Kidney (tissue), 14 donors: ENCODE data around the gene MAGI1. TPM values are rescaled to one million over a fixed set of nuclear protein-coding genes. Genes with fewer than 3 reads are reported as not detected.

Experiments
- DNase-seq, 5 donors: peaks; one replicate each; pipeline ENCODE4 v3.0.0-alpha.2; 2013 to 2020
- FAIRE-seq: peaks from 2 replicates; lab custom pipeline; 2012; peaks lifted over from hg19 to GRCh38; lab: Jason Lieb, UNC
- H3K27ac ChIP-seq, 2 donors: one replicate each; pipeline ENCODE4 v1.7.0; 2013; ENCODE audit warnings: low read depth in 2 of 2, low read length in 2 of 2, inconsistent platforms in 1 of 2
- H3K27me3 ChIP-seq: one replicate; pipeline ENCODE4 v1.7.1; 2013; ENCODE audit warnings: low read length, inconsistent platforms; ENCODE audit not compliant: control insufficient read depth, insufficient read depth
- H3K36me3 ChIP-seq, 3 donors: one replicate each; pipeline versions ENCODE4 v1.7.0 to v1.7.1; 2013; ENCODE audit warnings: low read length in 3 of 3, control low read depth in 1 of 3, inconsistent platforms in 1 of 3; ENCODE audit not compliant: insufficient read depth in 3 of 3, control insufficient read depth in 2 of 3
- H3K4me1 ChIP-seq, 3 donors: one replicate each; pipeline versions ENCODE4 v1.7.0 to v1.7.1; 2013; ENCODE audit warnings: low read length in 3 of 3, inconsistent platforms in 1 of 3, low read depth in 1 of 3; ENCODE audit not compliant: control insufficient read depth in 2 of 3, insufficient read depth in 2 of 3
- H3K4me3 ChIP-seq, 3 donors: one replicate each; pipeline versions ENCODE4 v1.7.0 to v1.8.1; 2013; ENCODE audit warnings: low read length in 3 of 3, control low read depth in 1 of 3, inconsistent platforms in 1 of 3
- H3K9ac ChIP-seq, 3 donors: one replicate each; pipeline versions ENCODE4 v1.7.0 to v1.7.1; 2013; ENCODE audit warnings: low read length in 3 of 3, control low read depth in 1 of 3, inconsistent platforms in 1 of 3
- H3K9me3 ChIP-seq, 3 donors: one replicate each; pipeline versions ENCODE4 v1.7.0 to v1.7.1; 2013; ENCODE audit warnings: low read length in 3 of 3, control low read depth in 1 of 3, inconsistent platforms in 1 of 3; ENCODE audit not compliant: control insufficient read depth in 2 of 3, insufficient read depth in 1 of 3
- CTCF ChIP-seq: IDR thresholded peaks from 3 replicates; pipeline ENCODE4 v1.5.1; 2012; ENCODE audit warnings: mild to moderate bottlenecking, moderate library complexity, borderline replicate concordance; ENCODE audit not compliant: insufficient read depth; ENCODE audit errors: extremely low read depth
- intact Hi-C: fragments of 100-400 bp; cut with DNase I; formaldehyde crosslinking; loops from one replicate; pipeline ENCODE4 v1.11.1; 2022
- polyA plus RNA-seq: library from polyadenylated mRNA; stranded (reverse); fragments of 350-450 nt; fragmentation: Illumina TruSeq; extraction: RNeasy Lipid Tissue Mini Kit (QIAGEN cat#74804); gene quantifications from one replicate; pipeline ENCODE4 v1.2.3, GENCODE V29; 2014; ENCODE audit warnings: low read depth, low replicate concordance; ENCODE audit not compliant: insufficient read depth
- total RNA-seq: library from RNA; stranded (reverse); fragmentation: NEBNext Ultra II Directional; extraction: Animal tissue kit (Norgen Biotek cat#: 25700); gene quantifications from one replicate; pipeline ENCODE4 v1.2.1, GENCODE V29; 2021
- donor health status: control.
- donor health status: control.
- donor health status: control.
- donor health status: control.
- donor health status: control.
- donor health status: DM: yes; HTN: yes; CAD: no.
- donor health status: Normal renal cell carcinoma (clear cell type).

Gene MAGI1
- total and polyA plus RNA-seq, 2 donors from 2014 or later: 8.2 to 42.8 TPM

- no peak for TF ChIP-seq CTCF
- H3K4me3 ChIP-seq: no peak overlapping the region
- no peaks in the 10 kb centered on the region for H3K27me3 ChIP-seq
Measured at GRCh38 chr3:65560901-65561300, 477.8 kb downstream of the MAGI1 start.

DNA sequence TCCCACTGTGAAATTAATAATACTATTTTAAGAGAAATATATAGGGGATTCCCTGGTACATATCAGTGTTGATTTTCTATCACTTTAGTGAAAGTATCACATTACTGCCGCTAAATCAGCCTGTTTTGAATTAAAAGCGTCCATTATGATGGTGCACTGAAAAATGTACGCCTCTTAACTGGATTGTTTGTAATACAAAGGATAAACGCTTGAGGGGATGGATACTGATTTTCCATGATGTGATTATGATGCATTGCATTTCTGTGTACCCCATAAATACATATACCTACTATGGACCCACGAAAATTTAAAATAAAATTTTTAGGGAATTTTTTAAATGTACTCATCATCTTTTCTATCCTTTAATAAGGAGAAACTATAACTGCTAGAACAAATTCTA lies 478.6 kb downstream of the MAGI1 start:
- Histone ChIP-seq H3K9me3 (no peaks in the 10 kb centered on the region), H3K27me3 (no peaks in the 10 kb centered on the region), H3K27ac (no peak overlapping the region), H3K4me3 (no peak overlapping the region), H3K9ac (no peak overlapping the region), H3K36me3 (no peaks in the 10 kb centered on the region), H3K4me1 (peaks cover 0 to 4% (median 2%) of the 10 kb centered on the region in 3 donors)
- intact Hi-C loops: no loop called here
- DNase-seq (no peak), FAIRE-seq (no peak)
- TF ChIP-seq CTCF: no peak

More at GRCh38 chr3:65560901-65561300, 477.8 kb downstream of the MAGI1 start:
- H3K27ac ChIP-seq: no peak overlapping the region
- no peaks in the 10 kb centered on the region for H3K36me3 ChIP-seq
- no peaks in the 10 kb centered on the region for H3K9me3 ChIP-seq
- intact Hi-C loops: no loop called here
- H3K9ac ChIP-seq: no peak overlapping the region
- FAIRE-seq (no peak), DNase-seq (no peak)
- H3K4me1 ChIP-seq: peaks cover 0 to 4% (median 2%) of the 10 kb centered on the region in 3 donors

DNA sequence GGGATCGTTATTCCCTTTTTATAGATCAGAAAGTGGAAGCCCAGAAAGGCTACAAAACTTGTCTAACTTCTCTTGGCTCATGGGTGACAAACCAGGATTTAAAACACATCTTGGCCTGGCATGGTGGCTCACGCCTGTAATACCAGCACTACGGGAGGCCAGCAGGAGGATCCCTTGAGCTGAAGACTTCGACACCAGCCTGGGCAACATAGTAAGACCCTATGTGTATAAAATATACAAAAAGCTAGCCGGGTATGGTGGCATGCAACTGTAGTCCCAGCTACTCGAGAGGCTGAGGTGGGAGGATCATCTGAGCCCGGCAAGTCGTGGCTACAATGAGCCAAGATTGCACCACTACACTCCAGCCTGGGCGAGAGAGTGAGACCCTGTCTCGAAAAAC lies 479.1 kb downstream of the MAGI1 start:
- Histone ChIP-seq H3K4me3 (no peak overlapping the region), H3K9ac (no peak overlapping the region), H3K27me3 (no peaks in the 10 kb centered on the region), H3K27ac (no peak overlapping the region), H3K9me3 (no peaks in the 10 kb centered on the region), H3K4me1 (peaks cover 0 to 4% (median 0%) of the 10 kb centered on the region in 3 donors), H3K36me3 (no peaks in the 10 kb centered on the region)
- FAIRE-seq (no peak), DNase-seq (no peak)
- no peak for TF ChIP-seq CTCF
- intact Hi-C loops: no loop called here

DNA sequence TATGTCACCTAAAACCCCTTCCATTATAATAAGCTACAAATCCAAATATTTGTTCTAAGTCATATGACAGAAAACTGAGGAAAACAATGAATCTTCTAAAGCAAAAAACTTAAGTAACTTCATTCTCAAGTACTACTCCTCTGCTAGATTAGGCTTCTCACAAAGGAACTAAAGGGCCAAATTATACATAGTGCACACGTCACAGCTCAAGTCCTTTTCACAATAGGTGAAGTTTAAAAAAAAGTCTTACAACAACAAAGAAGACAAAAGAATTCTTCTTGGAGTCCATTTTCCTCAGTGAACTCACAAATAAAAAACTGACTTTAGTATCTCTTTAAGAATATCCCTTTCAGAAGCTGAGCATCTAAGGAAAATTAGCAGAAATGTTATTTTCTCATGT lies 479.9 kb downstream of the MAGI1 start:
- Histone ChIP-seq H3K4me3 (no peak overlapping the region), H3K36me3 (no peaks in the 10 kb centered on the region), H3K27me3 (no peaks in the 10 kb centered on the region), H3K9me3 (no peaks in the 10 kb centered on the region), H3K9ac (no peak overlapping the region), H3K27ac (no peak overlapping the region), H3K4me1 (peaks cover 0 to 4% (median 0%) of the 10 kb centered on the region in 3 donors)
- DNase-seq (no peak), FAIRE-seq (no peak)
- TF ChIP-seq CTCF: no peak
- intact Hi-C loops: no loop called here
